GM23338 (cell line): ENCODE measurements around the gene FER.

ENCODE experiments used
- CREB1 ChIP-seq: fragments of 250-450 bp; sonication (Bioruptor Pico); IDR thresholded peaks from 2 replicates; pipeline ENCODE4 v1.5.0; 2020; ENCODE audit warnings: low read depth, mild to moderate bottlenecking, moderate library complexity
- EZH2 ChIP-seq: fragments of 200-600 bp; sonication (generic); IDR thresholded peaks from one replicate; pipeline ENCODE4 v1.8.0; 2017; ENCODE audit warnings: antibody characterized with exemption, mild to moderate bottlenecking, low read depth; ENCODE audit not compliant: unreplicated experiment
- POLR2AphosphoS5 ChIP-seq: IDR thresholded peaks from 2 replicates; pipeline ENCODE4 v1.6.1; 2016; ENCODE audit warnings: antibody characterized with exemption, low read depth
- TF ChIP-seq, protein P1 (sequence below), 2 experiments: fragments of 200-600 bp in 1 of 2; sonication (generic) in 1 of 2; conservative IDR thresholded peaks; 2 replicates each; pipeline versions ENCODE4 v1.5.1 to v1.6.1; 2016 to 2017; ENCODE audit warnings: antibody characterized with exemption in 2 of 2, low read depth in 2 of 2, mild to moderate bottlenecking in 2 of 2, moderate library complexity in 1 of 2

DNA sequence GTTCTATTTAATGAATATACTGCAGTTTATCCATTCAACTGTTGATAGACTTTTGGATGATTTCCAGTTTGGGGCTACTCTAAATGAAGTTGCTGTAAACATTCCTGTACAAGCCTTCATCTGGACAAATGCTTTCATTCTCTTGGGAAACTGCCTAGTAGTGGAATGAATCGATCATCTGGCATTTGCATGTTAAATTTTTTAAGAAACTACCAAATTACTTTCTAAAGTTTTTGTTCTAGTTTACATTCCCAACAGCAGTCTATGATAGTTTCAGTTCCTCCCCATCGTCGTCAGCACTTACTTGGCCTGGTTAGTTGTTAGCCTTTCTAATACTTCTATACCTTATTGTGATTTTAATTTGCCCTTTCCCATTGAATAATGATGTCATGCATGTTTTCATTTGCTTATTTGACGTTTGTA is 306.3 kb downstream of the FER start:
- TF ChIP-seq POLR2AphosphoS5 (no peak), CREB1 (CRISPR knock-in tag) (no peak), EZH2 (no peak)
- TF ChIP-seq, protein P1, sequence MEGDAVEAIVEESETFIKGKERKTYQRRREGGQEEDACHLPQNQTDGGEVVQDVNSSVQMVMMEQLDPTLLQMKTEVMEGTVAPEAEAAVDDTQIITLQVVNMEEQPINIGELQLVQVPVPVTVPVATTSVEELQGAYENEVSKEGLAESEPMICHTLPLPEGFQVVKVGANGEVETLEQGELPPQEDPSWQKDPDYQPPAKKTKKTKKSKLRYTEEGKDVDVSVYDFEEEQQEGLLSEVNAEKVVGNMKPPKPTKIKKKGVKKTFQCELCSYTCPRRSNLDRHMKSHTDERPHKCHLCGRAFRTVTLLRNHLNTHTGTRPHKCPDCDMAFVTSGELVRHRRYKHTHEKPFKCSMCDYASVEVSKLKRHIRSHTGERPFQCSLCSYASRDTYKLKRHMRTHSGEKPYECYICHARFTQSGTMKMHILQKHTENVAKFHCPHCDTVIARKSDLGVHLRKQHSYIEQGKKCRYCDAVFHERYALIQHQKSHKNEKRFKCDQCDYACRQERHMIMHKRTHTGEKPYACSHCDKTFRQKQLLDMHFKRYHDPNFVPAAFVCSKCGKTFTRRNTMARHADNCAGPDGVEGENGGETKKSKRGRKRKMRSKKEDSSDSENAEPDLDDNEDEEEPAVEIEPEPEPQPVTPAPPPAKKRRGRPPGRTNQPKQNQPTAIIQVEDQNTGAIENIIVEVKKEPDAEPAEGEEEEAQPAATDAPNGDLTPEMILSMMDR (conservative IDR thresholded peaks at IDR 0.05; ENCODE audit: low read depth in 2 of 2) = no peak
